ENCODE data around the gene MMAA. TPM values are rescaled to one million over a fixed set of nuclear protein-coding genes. Genes with fewer than 3 reads are reported as not detected.

Gene MMAA
- polyA plus RNA-seq, 1 donor from 2014 or later: 7.9 TPM

- Histone ChIP-seq H3K9me3 (ENCODE audit: low read length) (peaks cover 2% of the 10 kb centered on the region), H3K9me2 (ENCODE audit: insufficient read depth, low read length) (no peaks in the 10 kb centered on the region), H4K20me1 (ENCODE audit: insufficient read depth) (no peaks in the 10 kb centered on the region), H3F3A (ENCODE audit: insufficient read depth, low read length, poor library complexity, severe bottlenecking) (no peaks in the 10 kb centered on the region), H3K79me2 (replicated peaks; ENCODE audit: insufficient read depth, low read length) (no peaks in the 10 kb centered on the region), H3K9ac (ENCODE audit: low read length) (no peak overlapping the region), H3K27ac (ENCODE audit: low read length) (no peak overlapping the region), H3K4me3 (ENCODE audit: low read length) (no peak overlapping the region), H3K36me3 (ENCODE audit: insufficient read depth, low read length) (no peaks in the 10 kb centered on the region), H3K4me2 (ENCODE audit: low read length) (no peak overlapping the region), H3K27me3 (ENCODE audit: insufficient read depth, low read depth, low read length) (no peaks in the 10 kb centered on the region), H2AFZ (ENCODE audit: low read depth, low read length) (no peak overlapping the region)
- TF ChIP-seq TAF1 (IDR thresholded peaks at IDR 0.05; ENCODE audit: low read depth): no peak
- no peak for TF ChIP-seq RAD21 (conservative IDR thresholded peaks at IDR 0.05)
- no peak for TF ChIP-seq CTCF (IDR thresholded peaks at IDR 0.05; ENCODE audit: poor library complexity, severe bottlenecking)
- TF ChIP-seq MXI1 (conservative IDR thresholded peaks at IDR 0.05; ENCODE audit: poor library complexity, severe bottlenecking): no peak
Measured at GRCh38 chr4:145681956-145682355, 62.8 kb downstream of the MMAA start.

DNA sequence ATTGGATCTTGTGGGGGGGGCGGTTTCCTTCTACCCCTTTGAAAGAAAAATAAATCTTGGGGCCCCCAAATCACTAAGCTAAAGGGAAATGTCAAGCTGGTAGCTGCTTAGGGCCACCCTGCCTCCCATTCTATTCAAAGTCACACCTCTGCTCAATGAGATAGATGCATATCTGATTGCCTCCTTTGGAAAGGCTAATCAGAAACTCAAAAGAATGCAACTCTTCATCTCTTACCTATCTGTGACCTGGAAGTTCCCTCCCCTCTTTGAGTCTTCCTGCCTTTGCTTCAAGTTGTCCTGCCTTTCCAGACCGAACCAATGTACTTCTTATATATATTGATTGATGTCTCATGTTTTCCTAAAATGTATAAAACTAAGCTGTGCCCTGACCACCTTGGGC, 67.8 kb downstream of the MMAA start:
- Histone ChIP-seq H3K27me3 (ENCODE audit: insufficient read depth, low read depth, low read length) (no peaks in the 10 kb centered on the region), H3K4me3 (ENCODE audit: low read length) (no peak overlapping the region), H3K27ac (ENCODE audit: low read length) (no peak overlapping the region), H3K9ac (ENCODE audit: low read length) (no peak overlapping the region), H3K36me3 (ENCODE audit: insufficient read depth, low read length) (no peaks in the 10 kb centered on the region), H3K4me2 (ENCODE audit: low read length) (no peak overlapping the region), H3F3A (ENCODE audit: insufficient read depth, low read length, poor library complexity, severe bottlenecking) (no peaks in the 10 kb centered on the region), H3K9me3 (ENCODE audit: low read length) (no peaks in the 10 kb centered on the region), H3K79me2 (replicated peaks; ENCODE audit: insufficient read depth, low read length) (no peaks in the 10 kb centered on the region), H2AFZ (ENCODE audit: low read depth, low read length) (no peak overlapping the region), H3K9me2 (ENCODE audit: insufficient read depth, low read length) (no peaks in the 10 kb centered on the region), H4K20me1 (ENCODE audit: insufficient read depth) (no peaks in the 10 kb centered on the region)
- TF ChIP-seq EZH2 (IDR thresholded peaks at IDR 0.05; ENCODE audit: borderline replicate concordance, insufficient read depth, low read length, poor library complexity, severe bottlenecking) (no peak), SMC3 (conservative IDR thresholded peaks at IDR 0.05; ENCODE audit: poor library complexity) (no peak), MXI1 (conservative IDR thresholded peaks at IDR 0.05; ENCODE audit: poor library complexity, severe bottlenecking) (no peak), POLR2AphosphoS5 (IDR thresholded peaks at IDR 0.05) (no peak), REST (IDR thresholded peaks at IDR 0.05; ENCODE audit: borderline replicate concordance) (no peak), CTCF (IDR thresholded peaks at IDR 0.05; ENCODE audit: poor library complexity, severe bottlenecking) (no peak), TAF1 (IDR thresholded peaks at IDR 0.05; ENCODE audit: low read depth) (no peak), EP300 (conservative IDR thresholded peaks at IDR 0.05; ENCODE audit: poor library complexity, severe bottlenecking) (no peak)

Measured in neural cell (in vitro differentiated cells).